NOMO-1 treated with dmso at 0.1 percent for 144 hours (cell line): Measurements from ENCODE around the gene RIF1.

Experiments
- DNase-seq: peaks from one replicate; lab custom pipeline; 2025; ENCODE audit not compliant: unreplicated experiment; lab: John Stamatoyannopoulos, UW

The RIF1 gene

DNA sequence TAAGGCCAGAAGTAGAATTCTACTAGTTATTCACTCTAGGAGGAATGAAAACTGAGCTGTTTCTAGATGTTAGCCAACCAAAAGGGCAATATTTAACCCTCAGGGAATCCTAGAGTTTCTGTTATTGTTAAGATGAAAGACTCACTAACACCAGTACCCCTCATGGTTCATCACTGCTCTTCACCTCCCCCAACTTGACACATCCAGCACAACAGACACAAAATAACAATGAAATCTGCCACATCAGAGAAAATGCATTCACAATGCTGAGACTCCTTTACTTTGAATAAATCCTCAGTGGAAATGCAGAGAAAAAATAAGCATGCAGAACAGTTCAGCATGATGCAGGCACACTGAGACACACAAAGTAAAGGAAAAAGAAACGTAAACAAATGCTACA is 111.3 kb downstream of the RIF1 start:
- DNase-seq, result no peak

DNA sequence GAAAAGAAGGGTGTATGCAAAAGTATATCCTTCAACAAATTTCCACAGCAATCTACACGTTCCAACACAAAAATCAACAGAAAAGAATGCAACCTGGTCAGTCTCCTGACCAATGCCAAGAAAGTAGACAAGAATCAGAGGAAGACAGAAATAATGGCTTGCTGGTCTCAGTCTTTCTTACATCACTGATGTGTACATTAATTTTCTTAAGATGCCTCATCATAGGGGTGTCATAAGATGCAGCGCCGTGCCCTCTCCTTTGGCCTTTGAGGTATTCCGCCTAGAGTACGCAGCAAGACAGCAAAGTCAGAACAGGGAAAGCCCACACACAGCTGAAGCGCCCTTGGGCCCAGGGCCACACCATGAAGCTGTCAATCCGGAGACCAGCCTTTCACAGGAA is 112.9 kb downstream of the RIF1 start:
- DNase-seq, result no peak

DNA sequence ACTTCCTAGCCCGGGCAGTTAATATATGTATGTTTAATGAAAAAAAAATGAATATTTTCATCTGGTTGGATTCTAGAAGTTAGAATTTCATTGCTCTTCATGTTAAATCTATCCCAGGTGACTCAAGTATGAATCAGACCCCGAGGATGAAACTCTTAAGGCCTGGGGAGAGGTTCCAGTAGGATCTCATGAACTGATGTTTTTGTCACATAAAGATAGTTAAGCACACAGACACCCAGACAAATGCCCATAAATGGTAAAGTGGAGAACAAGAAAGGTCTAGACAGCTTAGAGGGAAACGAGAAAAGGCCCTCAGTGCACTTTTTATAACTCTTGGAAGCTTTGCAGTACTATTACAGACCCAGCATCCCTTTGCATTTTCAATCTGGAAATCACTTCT is 114.1 kb downstream of the RIF1 start:
- DNase-seq, result no peak

DNA sequence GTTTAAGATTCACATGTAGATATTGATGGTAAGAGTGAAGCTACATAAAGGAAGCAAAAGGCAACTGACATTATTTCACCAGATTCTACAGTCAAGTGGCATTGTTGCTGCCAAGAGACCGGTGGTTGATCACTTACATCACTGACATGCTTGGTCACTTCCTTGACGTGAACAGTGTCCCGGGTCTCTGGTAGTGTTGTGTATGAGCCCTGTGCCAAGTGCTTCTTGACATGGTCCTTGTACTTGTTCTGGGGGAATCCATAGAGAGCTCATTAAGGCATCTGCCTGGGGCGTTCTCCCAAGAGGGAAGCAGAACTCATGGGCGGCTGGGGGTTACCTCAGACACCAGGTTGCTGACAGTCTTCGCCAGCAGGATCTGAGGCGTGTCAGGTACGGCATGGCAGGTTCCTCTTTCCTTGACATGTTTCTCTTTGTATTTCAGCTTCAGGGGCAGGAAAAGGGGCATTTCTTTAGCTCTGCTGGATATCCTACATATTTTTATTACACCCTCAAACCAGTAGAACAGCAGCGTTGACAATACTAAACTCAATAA is 116.2 kb downstream of the RIF1 start:
- DNase-seq, result no peak

DNA sequence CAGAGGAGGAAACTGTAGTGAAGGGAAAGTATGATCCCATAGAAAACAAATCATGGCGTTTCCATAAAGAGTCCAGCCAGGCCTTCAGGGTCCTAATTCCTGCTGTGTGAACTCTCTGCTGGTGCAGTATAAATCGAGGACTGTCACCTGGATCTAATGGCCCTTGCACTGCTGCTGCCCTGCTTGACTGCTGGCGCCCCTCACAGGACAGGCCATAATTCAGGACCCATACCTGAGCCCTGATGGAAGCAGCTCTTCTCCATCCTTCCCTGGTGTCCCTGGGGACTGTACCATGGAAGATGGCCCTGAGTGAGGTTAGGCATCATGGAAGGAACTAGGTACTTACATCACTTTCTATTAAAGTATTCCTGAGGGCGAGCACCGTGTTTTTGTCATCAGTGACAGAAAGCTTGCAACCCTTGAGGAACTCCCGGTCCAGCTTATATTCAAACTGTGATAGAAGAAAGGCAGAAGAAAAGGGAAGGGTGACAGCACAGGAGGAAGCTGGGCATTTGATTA is 116.9 kb downstream of the RIF1 start:
- no peak for DNase-seq
